ENCODE results near the gene SRSF9. TPM values are rescaled to one million over a fixed set of nuclear protein-coding genes. Genes with fewer than 3 reads are reported as not detected.
A peak's percentile ranks its signal among the peaks of the same experiment; 100 is the strongest.

SRSF9 gene
- total and polyA plus RNA-seq, 2 donors = 152 to 178 TPM

GRCh38 chr12:120498870-120499515, 29.4 kb upstream of the SRSF9 start:
- WGBS = 98% methylated on average over 3 of the region's 3 CpGs
- H3K27me3 ChIP-seq (ENCODE audit: control insufficient read depth in 2 of 2, insufficient read depth in 1 of 2, low read length in 1 of 2) = no peaks in the 10 kb centered on the region
- H3K36me3 ChIP-seq (ENCODE audit: control insufficient read depth in 2 of 2, insufficient read depth in 2 of 2, low read length in 1 of 2) = peaks cover 18 to 54% of the 10 kb centered on the region in 2 donors

GRCh38 chr12:120497524-120498150, 28.1 kb upstream of the SRSF9 start:
- H3K36me3 ChIP-seq (ENCODE audit: control insufficient read depth in 2 of 2, insufficient read depth in 2 of 2, low read length in 1 of 2) = peaks cover 11 to 40% of the 10 kb centered on the region in 2 donors
- no peaks in the 10 kb centered on the region for H3K27me3 ChIP-seq (ENCODE audit: control insufficient read depth in 2 of 2, insufficient read depth in 1 of 2, low read length in 1 of 2)
- DNase-seq (ENCODE audit: low read depth in 6 of 9, low spot score in 9 of 9) = no peak
- WGBS = 67% methylated on average over 9 of the region's 9 CpGs
- peaks cover 14 to 25% of the 10 kb centered on the region in 2 donors for H3K4me1 ChIP-seq (ENCODE audit: control insufficient read depth in 2 of 2, insufficient read depth in 2 of 2, low read length in 2 of 2)
- peak overlapping the region; percentile 73 to 94 for H3K4me3 ChIP-seq (ENCODE audit: low read length in 2 of 2)
- H3K27ac ChIP-seq (ENCODE audit: low read depth in 1 of 2, low read length in 1 of 2) = no peak overlapping the region
- H3K9me3 ChIP-seq (ENCODE audit: control insufficient read depth in 2 of 2, insufficient read depth in 1 of 2, low read length in 1 of 2) = no peaks in the 10 kb centered on the region

More at GRCh38 chr12:120498870-120499515, 29.4 kb upstream of the SRSF9 start:
- H3K27ac ChIP-seq (ENCODE audit: low read depth in 1 of 2, low read length in 1 of 2) = no peak overlapping the region
- H3K4me1 ChIP-seq (ENCODE audit: control insufficient read depth in 2 of 2, insufficient read depth in 2 of 2, low read length in 2 of 2) = peaks cover 14 to 25% of the 10 kb centered on the region in 2 donors
- H3K9me3 ChIP-seq (ENCODE audit: control insufficient read depth in 2 of 2, insufficient read depth in 1 of 2, low read length in 1 of 2) = no peaks in the 10 kb centered on the region
- DNase-seq (ENCODE audit: low read depth in 6 of 9, low spot score in 9 of 9) = no peak
- no peak overlapping the region for H3K4me3 ChIP-seq (ENCODE audit: low read length in 2 of 2)

- Histone ChIP-seq H3K9me3 (ENCODE audit: control insufficient read depth in 2 of 2, insufficient read depth in 1 of 2, low read length in 1 of 2) (no peaks in the 10 kb centered on the region), H3K4me3 (ENCODE audit: low read length in 2 of 2) (peak overlapping the region; percentile 73 to 94), H3K4me1 (ENCODE audit: control insufficient read depth in 2 of 2, insufficient read depth in 2 of 2, low read length in 2 of 2) (peaks cover 14 to 25% of the 10 kb centered on the region in 2 donors), H3K36me3 (ENCODE audit: control insufficient read depth in 2 of 2, insufficient read depth in 2 of 2, low read length in 1 of 2) (peaks cover 11 to 37% of the 10 kb centered on the region in 2 donors), H3K27me3 (ENCODE audit: control insufficient read depth in 2 of 2, insufficient read depth in 1 of 2, low read length in 1 of 2) (no peaks in the 10 kb centered on the region), H3K27ac (ENCODE audit: low read depth in 1 of 2, low read length in 1 of 2) (peak overlapping the region; percentile 82 to 88)
- 1% methylated on average over 47 of the region's 47 CpGs for WGBS
- DNase-seq (ENCODE audit: low read depth in 6 of 9, low spot score in 9 of 9) = peak in 7 of 9 donors; percentile 24 to 68 (median 45)
These were observed 27.1 kb upstream of the SRSF9 start for GRCh38 chr12:120496413-120497340.

- WGBS = under 1% methylated on average over 53 of the region's 53 CpGs
- H3K27me3 ChIP-seq (ENCODE audit: control insufficient read depth in 2 of 2, insufficient read depth in 1 of 2, low read length in 1 of 2) = no peaks in the 10 kb centered on the region
- H3K27ac ChIP-seq (ENCODE audit: low read depth in 1 of 2, low read length in 1 of 2) = peak within 1 kb of the TSS; percentile 82 to 88
- H3K4me3 ChIP-seq (ENCODE audit: low read length in 2 of 2) = peak within 1 kb of the TSS; percentile 73 to 94
- no peaks in the 10 kb centered on the region for H3K9me3 ChIP-seq (ENCODE audit: control insufficient read depth in 2 of 2, insufficient read depth in 1 of 2, low read length in 1 of 2)
- peaks cover 14 to 23% of the 10 kb centered on the region in 2 donors for H3K4me1 ChIP-seq (ENCODE audit: control insufficient read depth in 2 of 2, insufficient read depth in 2 of 2, low read length in 2 of 2)
- peaks cover 7 to 31% of the 10 kb centered on the region in 2 donors for H3K36me3 ChIP-seq (ENCODE audit: control insufficient read depth in 2 of 2, insufficient read depth in 2 of 2, low read length in 1 of 2)
- peak; percentile 93 to 99 (median 95) for DNase-seq (ENCODE audit: low read depth in 6 of 9, low spot score in 9 of 9)
These were observed 26.3 kb upstream of the SRSF9 start, which contains the start of gene DYNLL1 for GRCh38 chr12:120495731-120496412. DYNLL1 (plus strand) TSS chr12:120496113; CDS start chr12:120496422, 309 bp downstream.

GRCh38 chr12:120495186-120495730, 25.7 kb upstream of the SRSF9 start:
- no peaks in the 10 kb centered on the region for H3K27me3 ChIP-seq (ENCODE audit: control insufficient read depth in 2 of 2, insufficient read depth in 1 of 2, low read length in 1 of 2)
- WGBS = 38% methylated on average over 17 of the region's 17 CpGs
- no peak for DNase-seq (ENCODE audit: low read depth in 6 of 9, low spot score in 9 of 9)

GRCh38 chr12:120490833-120491512, 21.4 kb upstream of the SRSF9 start:
- WGBS = 100% methylated on average over 2 of the region's 2 CpGs
- H3K36me3 ChIP-seq (ENCODE audit: control insufficient read depth in 2 of 2, insufficient read depth in 2 of 2, low read length in 1 of 2) = no peaks in the 10 kb centered on the region
- no peak overlapping the region for H3K4me3 ChIP-seq (ENCODE audit: low read length in 2 of 2)
- H3K27me3 ChIP-seq (ENCODE audit: control insufficient read depth in 2 of 2, insufficient read depth in 1 of 2, low read length in 1 of 2) = no peaks in the 10 kb centered on the region
- no peak overlapping the region for H3K27ac ChIP-seq (ENCODE audit: low read depth in 1 of 2, low read length in 1 of 2)
- H3K4me1 ChIP-seq (ENCODE audit: control insufficient read depth in 2 of 2, insufficient read depth in 2 of 2, low read length in 2 of 2) = peaks cover 0 to 6% of the 10 kb centered on the region in 2 donors
- no peak for DNase-seq (ENCODE audit: low read depth in 6 of 9, low spot score in 9 of 9)
- no peaks in the 10 kb centered on the region for H3K9me3 ChIP-seq (ENCODE audit: control insufficient read depth in 2 of 2, insufficient read depth in 1 of 2, low read length in 1 of 2)

More at GRCh38 chr12:120495186-120495730, 25.7 kb upstream of the SRSF9 start:
- Histone ChIP-seq H3K4me3 (ENCODE audit: low read length in 2 of 2) (peak overlapping the region; percentile 73 to 94), H3K9me3 (ENCODE audit: control insufficient read depth in 2 of 2, insufficient read depth in 1 of 2, low read length in 1 of 2) (no peaks in the 10 kb centered on the region), H3K27ac (ENCODE audit: low read depth in 1 of 2, low read length in 1 of 2) (peak overlapping the region in 1 of 2 donors; percentile 48), H3K4me1 (ENCODE audit: control insufficient read depth in 2 of 2, insufficient read depth in 2 of 2, low read length in 2 of 2) (peaks cover 10 to 17% of the 10 kb centered on the region in 2 donors), H3K36me3 (ENCODE audit: control insufficient read depth in 2 of 2, insufficient read depth in 2 of 2, low read length in 1 of 2) (peaks cover 6 to 26% of the 10 kb centered on the region in 2 donors)

- DNase-seq (ENCODE audit: low read depth in 6 of 9, low spot score in 9 of 9) = no peak
- Histone ChIP-seq H3K27ac (ENCODE audit: low read depth in 1 of 2, low read length in 1 of 2) (no peak overlapping the region), H3K27me3 (ENCODE audit: control insufficient read depth in 2 of 2, insufficient read depth in 1 of 2, low read length in 1 of 2) (no peaks in the 10 kb centered on the region), H3K9me3 (ENCODE audit: control insufficient read depth in 2 of 2, insufficient read depth in 1 of 2, low read length in 1 of 2) (no peaks in the 10 kb centered on the region), H3K36me3 (ENCODE audit: control insufficient read depth in 2 of 2, insufficient read depth in 2 of 2, low read length in 1 of 2) (no peaks in the 10 kb centered on the region), H3K4me3 (ENCODE audit: low read length in 2 of 2) (no peak overlapping the region), H3K4me1 (ENCODE audit: control insufficient read depth in 2 of 2, insufficient read depth in 2 of 2, low read length in 2 of 2) (peaks cover 0 to 5% of the 10 kb centered on the region in 2 donors)
- 98% methylated on average over 5 of the region's 5 CpGs for WGBS
These were observed 20.8 kb upstream of the SRSF9 start for GRCh38 chr12:120490325-120490724.

- H3K36me3 ChIP-seq (ENCODE audit: control insufficient read depth in 2 of 2, insufficient read depth in 2 of 2, low read length in 1 of 2) = no peaks in the 10 kb centered on the region
- DNase-seq (ENCODE audit: low read depth in 6 of 9, low spot score in 9 of 9) = no peak
- H3K9me3 ChIP-seq (ENCODE audit: control insufficient read depth in 2 of 2, insufficient read depth in 1 of 2, low read length in 1 of 2) = no peaks in the 10 kb centered on the region
- no peak overlapping the region for H3K27ac ChIP-seq (ENCODE audit: low read depth in 1 of 2, low read length in 1 of 2)
- H3K27me3 ChIP-seq (ENCODE audit: control insufficient read depth in 2 of 2, insufficient read depth in 1 of 2, low read length in 1 of 2) = no peaks in the 10 kb centered on the region
- no peak overlapping the region for H3K4me3 ChIP-seq (ENCODE audit: low read length in 2 of 2)
- no peaks in the 10 kb centered on the region for H3K4me1 ChIP-seq (ENCODE audit: control insufficient read depth in 2 of 2, insufficient read depth in 2 of 2, low read length in 2 of 2)
- 98% methylated on average over 4 of the region's 4 CpGs for WGBS
These were observed 19.5 kb upstream of the SRSF9 start for GRCh38 chr12:120489018-120489417.

Data from thymus (tissue), 11 donors.